Measurements from ENCODE around the gene HTATIP2.

GRCh38 chr11:20364341-20364792 lies 853 bp downstream of the HTATIP2 start:
- TF ChIP-seq CTCF (IDR thresholded peaks at IDR 0.05) (no peak), MYC (IDR thresholded peaks at IDR 0.05; ENCODE audit: borderline replicate concordance, low read length) (no peak), POLR2A (IDR thresholded peaks at IDR 0.05; ENCODE audit: low read length) (no peak; the same call in 1 of the 2 replicates), RFX5 (IDR thresholded peaks at IDR 0.05) (no peak), CEBPB (IDR thresholded peaks at IDR 0.05) (no peak), POLR2AphosphoS2 (conservative IDR thresholded peaks at IDR 0.05; ENCODE audit: low read length) (no peak), GATA3 (IDR thresholded peaks at IDR 0.05; ENCODE audit: borderline replicate concordance) (no peak), NPAS2 (CRISPR knock-in tag; IDR thresholded peaks at IDR 0.05; ENCODE audit: borderline replicate concordance) (no peak), PBX3 (IDR thresholded peaks at IDR 0.05) (no peak), REST (IDR thresholded peaks at IDR 0.05) (no peak), SMC3 (IDR thresholded peaks at IDR 0.05) (no peak), USF2 (IDR thresholded peaks at IDR 0.05) (no peak), MAZ (IDR thresholded peaks at IDR 0.05; ENCODE audit: borderline replicate concordance, low read depth, low read length) (no peak)

Measured in A549 (cell line).